UCSD-AML1 (cell line): ENCODE results near the gene RRAGB.
"Not testable (repeated sequence)": the region's sequence is repeated elsewhere in the genome, so short reads cannot be mapped to it uniquely, and the experiment has no call there.

ENCODE experiments used
- DNase-seq: peaks from one replicate; lab custom pipeline; 2025; ENCODE audit not compliant: unreplicated experiment; lab: John Stamatoyannopoulos, UW

RRAGB gene

DNA sequence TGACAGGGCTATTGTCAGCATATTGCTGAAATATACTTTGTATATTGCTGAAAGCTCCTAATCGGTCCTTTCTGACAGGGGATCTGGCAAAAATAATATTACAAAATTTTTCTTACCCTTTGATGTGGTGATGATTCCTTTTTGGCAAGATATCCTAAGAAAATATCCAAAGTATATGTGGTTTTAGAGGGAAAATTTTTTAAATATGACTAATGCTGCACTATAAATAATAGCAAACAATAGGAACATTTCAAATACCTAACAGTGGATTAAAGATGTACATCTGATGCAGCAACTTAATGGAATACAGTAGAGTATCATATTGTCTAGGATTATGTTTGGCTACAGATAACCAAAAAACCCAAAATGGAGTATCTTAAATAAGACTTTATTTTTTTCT, 49.6 kb downstream of the RRAGB start:
- no peak for DNase-seq

DNA sequence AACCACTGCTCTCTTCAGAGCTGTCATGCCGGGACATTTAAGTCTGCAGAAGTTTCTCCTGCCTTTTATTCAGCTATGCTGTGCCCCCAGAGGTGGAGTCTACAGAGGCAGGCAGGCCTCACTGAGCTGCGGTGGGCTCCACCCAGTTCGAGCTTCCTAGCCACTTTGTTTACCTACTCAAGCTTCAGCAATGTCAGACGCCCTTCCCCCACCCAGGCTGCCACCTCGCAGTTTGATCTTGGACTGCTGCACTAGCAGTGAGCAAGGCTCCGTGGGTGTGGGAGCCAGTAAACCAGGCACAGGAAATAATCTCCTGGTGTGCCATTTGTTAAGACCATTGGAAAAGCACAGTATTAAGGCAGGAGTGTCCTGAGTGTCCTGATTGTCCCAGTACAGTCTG, 56.9 kb downstream of the RRAGB start:
- DNase-seq: not testable (repeated sequence)

DNA sequence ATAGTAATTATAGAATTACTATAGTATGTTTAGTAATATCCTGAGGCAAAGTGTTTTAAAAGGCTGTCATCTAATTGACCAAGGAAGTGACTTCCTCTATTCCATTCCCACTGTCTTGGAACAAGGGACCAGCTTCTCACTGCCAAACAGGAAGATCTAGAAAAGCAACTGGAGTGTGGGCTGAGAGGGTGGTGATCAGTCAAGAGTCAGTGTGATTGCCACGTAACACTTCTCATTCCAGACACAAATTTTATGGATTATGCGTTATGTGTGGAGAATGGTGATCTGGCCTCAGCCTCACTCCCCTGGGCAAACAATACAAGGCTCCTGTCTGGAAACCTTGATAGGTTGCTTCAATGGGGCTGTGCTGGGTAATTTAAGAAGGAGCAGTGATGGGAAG, 60.0 kb downstream of the RRAGB start:
- DNase-seq: no peak

DNA sequence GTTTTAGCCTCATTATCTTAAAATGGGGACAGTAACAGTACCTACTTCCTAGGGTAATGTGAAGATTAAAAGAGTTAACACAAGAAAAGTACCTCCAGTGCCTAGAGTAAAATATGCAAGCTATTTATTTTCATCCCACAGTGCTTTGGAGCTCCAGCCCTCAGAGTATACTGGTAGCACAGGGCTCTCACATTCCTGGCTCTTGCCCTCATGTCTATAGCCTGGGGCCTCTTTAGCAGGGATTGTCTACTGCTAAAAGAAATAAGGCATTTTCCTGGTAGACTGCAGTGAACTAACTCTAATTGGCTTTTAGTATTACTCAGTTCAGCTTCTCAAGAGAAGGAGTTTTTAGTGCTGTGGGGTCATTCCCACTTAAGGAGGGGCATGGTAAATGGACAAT, 60.8 kb downstream of the RRAGB start:
- DNase-seq: no peak

DNA sequence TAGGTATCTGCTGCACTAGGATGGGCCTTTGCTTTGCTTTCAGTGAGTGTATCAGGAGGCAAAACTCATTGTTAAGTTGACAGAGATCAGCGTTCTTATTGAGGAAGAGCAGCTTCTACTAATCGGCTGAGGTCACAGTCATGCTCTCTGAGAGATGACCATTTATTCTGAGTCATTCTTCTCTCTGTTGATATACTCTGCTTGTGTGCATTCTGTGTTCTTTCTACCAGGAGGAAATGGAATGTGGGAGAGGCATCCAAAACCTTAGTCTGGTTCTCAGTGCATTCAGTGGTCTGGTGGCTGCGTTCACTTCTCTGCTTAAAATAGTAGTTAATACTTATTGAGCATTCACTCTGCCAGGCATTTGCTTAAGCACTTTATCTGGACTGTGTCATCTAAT, 66.2 kb downstream of the RRAGB start:
- no peak for DNase-seq

DNA sequence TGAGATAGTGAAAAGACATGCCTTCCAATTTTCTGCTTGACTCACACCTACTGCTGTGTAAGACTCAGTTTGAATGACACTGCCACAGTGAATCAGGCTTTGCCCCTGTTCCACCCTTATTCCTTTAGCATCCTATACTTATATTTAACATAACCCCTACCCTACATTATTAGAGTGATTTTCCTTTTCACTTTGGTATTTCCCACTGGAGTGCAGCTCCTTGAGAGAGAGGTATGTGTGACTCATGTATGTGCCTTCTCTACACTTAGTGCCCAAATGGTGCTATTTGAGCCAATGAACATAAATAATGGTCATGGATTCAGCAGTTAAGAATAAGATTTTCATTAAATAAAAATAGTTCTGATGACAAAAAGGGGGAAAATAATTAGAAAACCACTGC, 69.5 kb downstream of the RRAGB start:
- DNase-seq: no peak

DNA sequence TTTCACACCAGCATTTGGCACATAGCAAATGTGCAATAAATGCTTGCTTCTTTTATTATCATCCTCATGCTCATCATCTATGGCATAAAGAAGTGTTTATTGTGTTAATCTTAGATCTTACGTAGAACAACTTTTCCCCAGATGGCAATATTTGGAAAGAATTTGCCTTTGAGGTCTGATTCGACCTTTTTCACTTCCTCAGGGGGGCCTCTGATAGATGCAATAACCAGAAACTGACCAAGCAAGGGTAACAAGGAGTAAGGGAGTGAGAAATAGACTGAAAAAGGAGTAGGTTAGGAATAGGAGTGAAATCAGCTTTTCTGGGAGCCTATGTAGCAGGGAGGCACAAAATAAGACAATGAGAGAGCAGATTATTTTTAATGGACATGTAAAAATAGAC, 70.2 kb downstream of the RRAGB start:
- DNase-seq: no peak

DNA sequence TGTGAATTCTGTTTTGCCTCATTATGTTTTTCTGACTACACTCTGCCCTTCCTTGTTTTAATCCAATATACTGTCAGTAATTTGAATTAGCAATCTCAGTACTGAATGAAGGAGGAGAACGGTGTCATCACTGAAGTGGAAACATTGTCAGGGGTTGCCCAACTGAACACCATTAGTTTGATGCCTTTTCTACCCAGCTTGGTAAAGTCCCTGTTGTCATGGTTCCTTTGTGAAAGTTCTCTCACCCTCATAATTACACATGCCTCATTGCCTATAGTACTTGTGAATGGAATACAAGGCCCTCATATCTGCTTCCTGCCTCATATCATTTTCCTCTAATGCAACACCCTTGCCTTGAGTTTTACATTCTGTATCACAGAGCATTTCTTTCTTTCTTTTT, 76.9 kb downstream of the RRAGB start:
- no peak for DNase-seq

DNA sequence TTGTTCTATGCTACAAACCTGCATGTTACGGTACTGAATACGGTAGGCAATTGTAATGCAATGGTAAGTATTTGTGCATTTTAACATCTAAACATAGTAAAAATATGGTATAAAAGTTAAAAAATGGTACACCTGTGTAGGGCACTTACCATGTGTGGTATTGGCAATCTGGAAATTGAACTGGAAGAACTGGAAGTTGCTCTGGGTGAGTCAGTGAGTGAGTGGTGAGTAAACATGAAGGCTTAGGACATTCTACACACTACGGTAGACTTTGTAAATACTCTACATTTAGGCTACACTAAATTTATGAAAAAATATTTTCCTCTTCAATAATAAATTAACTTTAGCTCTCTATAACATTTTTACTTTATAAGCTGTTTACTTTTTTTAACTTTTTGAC, 78.9 kb downstream of the RRAGB start:
- no peak for DNase-seq

DNA sequence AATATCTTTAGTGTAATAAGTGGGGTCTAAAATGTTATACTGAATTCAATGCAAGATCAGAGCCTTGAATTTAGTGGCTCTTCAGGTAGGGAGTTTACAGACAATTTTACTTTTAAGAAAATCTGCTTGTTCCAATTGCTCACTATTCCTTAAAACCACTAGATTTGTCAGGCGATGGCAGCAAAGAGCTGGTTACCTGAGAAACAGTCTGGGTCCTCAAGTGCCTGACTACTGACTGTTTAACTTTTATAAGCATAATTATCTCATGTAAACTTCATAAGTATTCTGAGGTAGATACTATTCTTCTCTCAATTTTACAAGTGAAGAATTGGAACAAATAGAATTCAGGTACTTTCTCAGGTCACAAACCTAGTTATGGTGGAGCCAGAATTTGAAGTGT, 84.3 kb downstream of the RRAGB start:
- DNase-seq: no peak
